ENCODE results near the gene PTBP3. TPM values are rescaled to one million over a fixed set of nuclear protein-coding genes. Genes with fewer than 3 reads are reported as not detected.

Gene PTBP3
- total RNA-seq, 1 experiment from 2014 or later: 100 TPM

GRCh38 chr9:112286926-112287325, 46.5 kb downstream of the PTBP3 start (continued):
- TF ChIP-seq, protein P1, sequence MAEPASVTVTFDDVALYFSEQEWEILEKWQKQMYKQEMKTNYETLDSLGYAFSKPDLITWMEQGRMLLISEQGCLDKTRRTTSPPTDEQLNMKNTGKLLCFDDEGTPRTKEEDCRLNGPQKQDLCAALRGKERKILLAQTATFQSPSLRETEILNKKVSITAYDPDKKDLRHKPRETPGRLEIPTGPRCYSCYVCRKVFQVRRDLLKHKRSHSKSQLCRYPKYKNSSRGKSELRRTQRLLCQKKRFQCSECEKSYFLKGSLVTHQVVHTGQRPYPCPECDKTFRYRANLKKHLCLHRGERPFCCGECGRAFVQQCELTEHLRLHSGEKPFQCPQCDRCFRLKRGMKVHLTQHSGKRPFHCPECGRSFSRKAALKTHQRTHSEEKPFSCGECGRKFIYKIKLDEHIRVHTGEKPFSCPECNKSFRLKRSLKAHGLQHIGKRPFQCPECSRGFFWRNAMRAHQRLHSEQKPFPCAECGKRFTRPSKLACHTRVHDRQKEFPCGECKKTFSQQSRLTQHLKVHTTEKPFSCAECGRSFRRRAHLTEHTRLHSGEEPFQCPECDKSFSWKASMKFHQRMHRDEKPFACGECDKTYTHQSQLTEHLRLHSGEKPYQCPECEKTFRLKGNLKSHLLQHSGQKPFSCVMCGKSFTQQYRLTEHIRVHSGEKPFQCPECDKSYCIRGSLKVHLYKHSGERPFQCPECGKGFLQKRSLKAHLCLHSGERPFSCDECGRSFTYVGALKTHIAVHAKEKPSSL (CRISPR knock-in tag; conservative IDR thresholded peaks at IDR 0.05): no peak
- TF ChIP-seq ZNF232 (CRISPR knock-in tag; IDR thresholded peaks at IDR 0.05): no peak
- TF ChIP-seq GABPB1 (CRISPR knock-in tag; IDR thresholded peaks at IDR 0.05): no peak
- no peak for TF ChIP-seq ELF4 (CRISPR knock-in tag; IDR thresholded peaks at IDR 0.05; ENCODE audit: low read depth)
- TF ChIP-seq SMAD3 (CRISPR knock-in tag; IDR thresholded peaks at IDR 0.05; ENCODE audit: borderline replicate concordance): no peak
- no peak for TF ChIP-seq ATF3 (CRISPR knock-in tag; conservative IDR thresholded peaks at IDR 0.05)
- no peak for TF ChIP-seq PRRX2 (CRISPR knock-in tag; IDR thresholded peaks at IDR 0.05)
- no peak for TF ChIP-seq FOXK1 (CRISPR knock-in tag; IDR thresholded peaks at IDR 0.05)

DNA sequence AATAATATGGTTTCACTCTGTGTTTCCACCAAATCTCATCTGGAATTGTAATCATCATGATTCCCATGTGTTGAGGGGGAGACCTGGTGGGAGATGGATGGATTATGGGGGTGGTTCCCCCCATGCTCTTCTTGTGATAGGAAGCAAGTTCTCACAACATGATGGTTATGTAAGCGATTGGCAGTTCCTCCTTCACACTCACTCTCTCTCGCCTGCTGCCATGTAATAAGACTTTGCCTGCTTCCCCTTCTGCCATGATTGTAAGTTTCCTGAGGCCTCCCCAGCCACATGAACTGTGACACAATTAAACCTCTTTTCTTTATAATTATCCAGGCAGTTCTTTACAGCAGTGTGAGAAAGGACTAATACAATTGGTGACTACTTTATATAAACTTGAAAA, 48.4 kb downstream of the PTBP3 start:
- Mint-ChIP-seq H3K27ac (no peak overlapping the region), H3K36me3 (peaks cover 53% of the 10 kb centered on the region), H3K4me3 (no peak overlapping the region), H3K27me3 (ENCODE audit: low read depth) (no peaks in the 10 kb centered on the region), H3K9me3 (peaks cover 49% of the 10 kb centered on the region), H3K4me1 (peaks cover 10% of the 10 kb centered on the region)
- TF ChIP-seq NR1H2 (CRISPR knock-in tag; IDR thresholded peaks at IDR 0.05) (no peak), ZNF219 (CRISPR knock-in tag; IDR thresholded peaks at IDR 0.05; ENCODE audit: borderline replicate concordance) (no peak), NFE2L1 (CRISPR knock-in tag; IDR thresholded peaks at IDR 0.05) (no peak), ZNF232 (CRISPR knock-in tag; IDR thresholded peaks at IDR 0.05) (no peak), EMX1 (CRISPR knock-in tag; IDR thresholded peaks at IDR 0.05) (no peak), E2F4 (CRISPR knock-in tag; IDR thresholded peaks at IDR 0.05; ENCODE audit: borderline replicate concordance, low read depth) (no peak), NR2C2 (CRISPR knock-in tag; IDR thresholded peaks at IDR 0.05) (no peak), ESRRA (CRISPR knock-in tag; IDR thresholded peaks at IDR 0.05; ENCODE audit: borderline replicate concordance) (no peak), SP1 (CRISPR knock-in tag; conservative IDR thresholded peaks at IDR 0.05) (no peak), RELA (CRISPR knock-in tag; IDR thresholded peaks at IDR 0.05; ENCODE audit: borderline replicate concordance) (no peak), SOX15 (CRISPR knock-in tag; IDR thresholded peaks at IDR 0.05) (no peak), FOXP1 (CRISPR knock-in tag; IDR thresholded peaks at IDR 0.05; ENCODE audit: borderline replicate concordance) (no peak), SMAD3 (CRISPR knock-in tag; IDR thresholded peaks at IDR 0.05; ENCODE audit: borderline replicate concordance) (no peak)
- TF ChIP-seq, protein P2, sequence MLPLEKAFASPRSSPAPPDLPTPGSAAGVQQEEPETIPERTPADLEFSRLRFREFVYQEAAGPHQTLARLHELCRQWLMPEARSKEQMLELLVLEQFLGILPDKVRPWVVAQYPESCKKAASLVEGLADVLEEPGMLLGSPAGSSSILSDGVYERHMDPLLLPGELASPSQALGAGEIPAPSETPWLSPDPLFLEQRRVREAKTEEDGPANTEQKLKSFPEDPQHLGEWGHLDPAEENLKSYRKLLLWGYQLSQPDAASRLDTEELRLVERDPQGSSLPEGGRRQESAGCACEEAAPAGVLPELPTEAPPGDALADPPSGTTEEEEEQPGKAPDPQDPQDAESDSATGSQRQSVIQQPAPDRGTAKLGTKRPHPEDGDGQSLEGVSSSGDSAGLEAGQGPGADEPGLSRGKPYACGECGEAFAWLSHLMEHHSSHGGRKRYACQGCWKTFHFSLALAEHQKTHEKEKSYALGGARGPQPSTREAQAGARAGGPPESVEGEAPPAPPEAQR (CRISPR knock-in tag; IDR thresholded peaks at IDR 0.05): no peak
- TF ChIP-seq, protein P3, sequence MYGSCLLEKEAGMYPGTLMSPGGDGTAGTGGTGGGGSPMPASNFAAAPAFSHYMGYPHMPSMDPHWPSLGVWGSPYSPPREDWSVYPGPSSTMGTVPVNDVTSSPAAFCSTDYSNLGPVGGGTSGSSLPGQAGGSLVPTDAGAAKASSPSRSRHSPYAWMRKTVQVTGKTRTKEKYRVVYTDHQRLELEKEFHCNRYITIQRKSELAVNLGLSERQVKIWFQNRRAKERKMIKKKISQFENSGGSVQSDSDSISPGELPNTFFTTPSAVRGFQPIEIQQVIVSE (CRISPR knock-in tag; IDR thresholded peaks at IDR 0.05; ENCODE audit: borderline replicate concordance): no peak
- ATAC-seq: no peak
- CTCF ChIA-PET: no interaction called here
- POLR2A ChIA-PET: no interaction called here
- DNase-seq (ENCODE audit: low spot score): no peak
